Osteoblast (primary cell): ENCODE measurements around the gene SSBP1. TPM values are rescaled to one million over a fixed set of nuclear protein-coding genes. Genes with fewer than 3 reads are reported as not detected.

Experiments used
- DNase-seq: peaks from one replicate; pipeline ENCODE4 v3.0.0; 2011; ENCODE audit warnings: low spot score, mixed read lengths; ENCODE audit not compliant: insufficient read length; ENCODE audit errors: missing footprints
- H2AFZ ChIP-seq: 2 replicates; pipeline ENCODE4 v1.6.0; 2011; ENCODE audit warnings: mild to moderate bottlenecking, low read length
- H3K27ac ChIP-seq: 2 replicates; pipeline ENCODE4 v1.5.1; 2011; ENCODE audit warnings: mild to moderate bottlenecking, low read depth, low read length, moderate library complexity
- H3K27me3 ChIP-seq: 2 replicates; pipeline ENCODE4 v1.6.0; 2012; ENCODE audit warnings: mild to moderate bottlenecking, control low read depth, inconsistent platforms, low read length, moderate library complexity; ENCODE audit not compliant: insufficient read depth
- H3K36me3 ChIP-seq: 2 replicates; pipeline ENCODE4 v1.5.1; 2011; ENCODE audit warnings: mild to moderate bottlenecking, low read length, control low read depth, moderate library complexity; ENCODE audit not compliant: insufficient read depth
- H3K4me1 ChIP-seq: 2 replicates; pipeline ENCODE4 v1.5.1; 2011; ENCODE audit warnings: mild to moderate bottlenecking, low read length, control low read depth, moderate library complexity; ENCODE audit not compliant: insufficient read depth
- H3K4me2 ChIP-seq: 2 replicates; pipeline ENCODE4 v1.6.0; 2011; ENCODE audit warnings: mild to moderate bottlenecking, low read length; ENCODE audit not compliant: insufficient read depth
- H3K4me3 ChIP-seq: fragments of 200-600 bp; sonication (generic); 3 replicates; pipeline ENCODE4 v1.5.1; 2012; ENCODE audit warnings: mild to moderate bottlenecking, low read length, inconsistent platforms; ENCODE audit not compliant: insufficient read depth
- H3K79me2 ChIP-seq: 2 replicates; pipeline ENCODE4 v1.6.0; 2012; ENCODE audit warnings: mild to moderate bottlenecking, low read length, control low read depth, inconsistent platforms; ENCODE audit not compliant: insufficient read depth
- H3K9me3 ChIP-seq: 2 replicates; pipeline ENCODE4 v1.5.1; 2011; ENCODE audit warnings: low read depth, low read length, control low read depth
- H4K20me1 ChIP-seq: 2 replicates; pipeline ENCODE4 v1.6.0; 2012; ENCODE audit warnings: mild to moderate bottlenecking, low read length, control low read depth; ENCODE audit not compliant: insufficient read depth
- CTCF ChIP-seq: IDR thresholded peaks from 2 replicates; pipeline ENCODE4 v1.5.1; 2011; ENCODE audit warnings: mild to moderate bottlenecking, low read depth, low read length, moderate library complexity; ENCODE audit errors: extremely low read depth
- total RNA-seq: library from RNA; depleted of rRNA; stranded (reverse); fragments of >200 nt; gene quantifications from 2 replicates; pipeline ENCODE4 v1.2.3, GENCODE V29; 2012

Gene SSBP1
- total RNA-seq, 1 donor: 88.3 TPM

GRCh38 chr7:141714571-141714970 is 23.6 kb upstream of the SSBP1 start:
- Histone ChIP-seq H3K4me2 (no peak overlapping the region), H3K36me3 (no peaks in the 10 kb centered on the region), H4K20me1 (no peaks in the 10 kb centered on the region), H3K4me1 (no peaks in the 10 kb centered on the region), H3K27ac (no peak overlapping the region), H2AFZ (no peak overlapping the region), H3K27me3 (no peaks in the 10 kb centered on the region), H3K79me2 (no peaks in the 10 kb centered on the region), H3K9me3 (no peaks in the 10 kb centered on the region), H3K4me3 (no peak overlapping the region)
- no peak for TF ChIP-seq CTCF
- no peak for DNase-seq

GRCh38 chr7:141715018-141715417 is 23.1 kb upstream of the SSBP1 start:
- H3K4me3 ChIP-seq: no peak overlapping the region
- no peaks in the 10 kb centered on the region for H3K36me3 ChIP-seq
- no peaks in the 10 kb centered on the region for H3K4me1 ChIP-seq
- no peak for DNase-seq
- H3K27ac ChIP-seq: no peak overlapping the region
- no peaks in the 10 kb centered on the region for H4K20me1 ChIP-seq
- H3K79me2 ChIP-seq: no peaks in the 10 kb centered on the region
- H3K9me3 ChIP-seq: no peaks in the 10 kb centered on the region
- TF ChIP-seq CTCF: no peak
- H2AFZ ChIP-seq: no peak overlapping the region
- no peaks in the 10 kb centered on the region for H3K27me3 ChIP-seq
- no peak overlapping the region for H3K4me2 ChIP-seq

GRCh38 chr7:141715794-141716689 is 22.1 kb upstream of the SSBP1 start:
- no peak overlapping the region for H3K4me2 ChIP-seq
- no peak overlapping the region for H3K27ac ChIP-seq
- no peaks in the 10 kb centered on the region for H3K9me3 ChIP-seq
- DNase-seq: no peak
- no peaks in the 10 kb centered on the region for H3K27me3 ChIP-seq
- H3K36me3 ChIP-seq: no peaks in the 10 kb centered on the region
- TF ChIP-seq CTCF: no peak
- no peak overlapping the region for H2AFZ ChIP-seq
- H3K79me2 ChIP-seq: no peaks in the 10 kb centered on the region
- H3K4me1 ChIP-seq: no peaks in the 10 kb centered on the region
- no peaks in the 10 kb centered on the region for H4K20me1 ChIP-seq
- no peak overlapping the region for H3K4me3 ChIP-seq

GRCh38 chr7:141717450-141717849 is 20.7 kb upstream of the SSBP1 start:
- Histone ChIP-seq H3K36me3 (no peaks in the 10 kb centered on the region), H3K4me3 (no peak overlapping the region), H4K20me1 (no peaks in the 10 kb centered on the region), H3K79me2 (no peaks in the 10 kb centered on the region), H3K4me1 (no peaks in the 10 kb centered on the region), H3K4me2 (no peak overlapping the region), H3K27me3 (no peaks in the 10 kb centered on the region), H3K27ac (no peak overlapping the region), H2AFZ (no peak overlapping the region), H3K9me3 (no peaks in the 10 kb centered on the region)
- no peak for DNase-seq
- TF ChIP-seq CTCF: no peak
